Prostate gland (tissue), 2 donors: ENCODE data around the gene CFAP97. TPM values are rescaled to one million over a fixed set of nuclear protein-coding genes. Genes with fewer than 3 reads are reported as not detected.

Experiments
- DNase-seq: peaks from one replicate; pipeline ENCODE4 v3.0.0-alpha.2; 2019; ENCODE audit warnings: low spot score
- H3K27ac ChIP-seq, 2 donors: fragments of 200-600 bp; sonication (generic); 2 replicates each; pipeline ENCODE4 v1.5.1; 2017 to 2019
- H3K27me3 ChIP-seq: fragments of 200-600 bp; sonication (generic); replicated peaks from 2 replicates; pipeline ENCODE4 v1.5.1; 2019; ENCODE audit not compliant: insufficient read depth
- H3K36me3 ChIP-seq, 2 donors: fragments of 200-600 bp; sonication (generic); 1 replicate in 1 of 2; 2 replicates in 1 of 2; pipeline versions ENCODE4 v1.5.1 to v1.8.1; 2017 to 2019
- H3K4me1 ChIP-seq: fragments of 200-600 bp; sonication (generic); replicated peaks from 2 replicates; pipeline ENCODE4 v1.5.1; 2019
- H3K4me3 ChIP-seq, 2 donors: fragments of 200-600 bp; sonication (generic); 2 replicates each; pipeline ENCODE4 v1.5.1; 2017 to 2019
- H3K9me3 ChIP-seq: fragments of 200-600 bp; sonication (generic); 2 replicates; pipeline ENCODE4 v1.5.1; 2017
- POLR2A ChIP-seq: fragments of 450-650 bp; IDR thresholded peaks from one replicate; pipeline ENCODE4 v1.6.1; 2016; ENCODE audit warnings: antibody characterized with exemption, mild to moderate bottlenecking
- POLR2AphosphoS5 ChIP-seq: sonication (generic); formaldehyde crosslinking; IDR thresholded peaks from one replicate; pipeline ENCODE4 v1.6.1; 2017; ENCODE audit warnings: antibody characterized with exemption
- whole genome bisulfite sequencing: methylation state at CpG from one replicate; pipeline ENCODE4 v1.1.5; 2018; 5-methylcytosine and 5-hydroxymethylcytosine counted together
- intact Hi-C: fragments of 100-400 bp; cut with DNase I; formaldehyde crosslinking; loops from one replicate; pipeline ENCODE4 v1.14.2; 2022
- total RNA-seq, 2 donors: library from RNA; depleted of rRNA; stranded (reverse); fragments of >200 nt; gene quantifications; one replicate each; pipeline ENCODE4 v1.1.0, GENCODE V29; 2016
- TF ChIP-seq, protein P1 (sequence below), 4 experiments: fragments of 200-600 bp in 2 of 4; fragments of 450-650 bp in 2 of 4; sonication (generic) in 2 of 4; IDR thresholded peaks; 1 replicate in 3 of 4; 2 replicates in 1 of 4; pipeline ENCODE4 v1.5.1; 2016 to 2019; ENCODE audit warnings: antibody characterized with exemption in 4 of 4, mild to moderate bottlenecking in 2 of 4, moderate library complexity in 2 of 4

The CFAP97 gene
- total RNA-seq, 2 donors from 2014 or later: 28.9 to 35.2 TPM

DNA sequence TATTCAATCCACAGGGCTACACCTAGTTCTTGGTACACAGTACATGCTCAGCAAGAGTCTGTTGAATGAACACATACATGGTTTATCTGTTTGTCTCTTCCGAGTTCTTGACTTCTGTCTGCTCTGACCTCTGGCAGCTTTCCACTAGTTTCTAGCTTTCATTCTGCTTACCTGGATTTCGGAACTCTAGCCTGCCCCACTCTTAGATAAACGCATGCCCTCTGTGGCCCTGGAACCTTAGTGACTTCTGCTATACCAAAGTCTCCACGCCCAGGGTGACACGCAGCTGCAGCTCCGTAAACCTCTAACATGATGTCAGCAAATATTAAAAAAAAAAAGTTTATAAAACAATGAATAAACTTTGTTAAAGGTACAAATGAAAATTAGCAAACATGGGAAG lies 62.0 kb downstream of the CFAP97 start:
- Histone ChIP-seq H3K9me3 (no peaks in the 10 kb centered on the region), H3K36me3 (no peaks in the 10 kb centered on the region), H3K4me3 (no peak overlapping the region), H3K4me1 (no peaks in the 10 kb centered on the region), H3K27me3 (no peaks in the 10 kb centered on the region), H3K27ac (no peak overlapping the region)
- TF ChIP-seq POLR2AphosphoS5: no peak
- TF ChIP-seq, protein P1, sequence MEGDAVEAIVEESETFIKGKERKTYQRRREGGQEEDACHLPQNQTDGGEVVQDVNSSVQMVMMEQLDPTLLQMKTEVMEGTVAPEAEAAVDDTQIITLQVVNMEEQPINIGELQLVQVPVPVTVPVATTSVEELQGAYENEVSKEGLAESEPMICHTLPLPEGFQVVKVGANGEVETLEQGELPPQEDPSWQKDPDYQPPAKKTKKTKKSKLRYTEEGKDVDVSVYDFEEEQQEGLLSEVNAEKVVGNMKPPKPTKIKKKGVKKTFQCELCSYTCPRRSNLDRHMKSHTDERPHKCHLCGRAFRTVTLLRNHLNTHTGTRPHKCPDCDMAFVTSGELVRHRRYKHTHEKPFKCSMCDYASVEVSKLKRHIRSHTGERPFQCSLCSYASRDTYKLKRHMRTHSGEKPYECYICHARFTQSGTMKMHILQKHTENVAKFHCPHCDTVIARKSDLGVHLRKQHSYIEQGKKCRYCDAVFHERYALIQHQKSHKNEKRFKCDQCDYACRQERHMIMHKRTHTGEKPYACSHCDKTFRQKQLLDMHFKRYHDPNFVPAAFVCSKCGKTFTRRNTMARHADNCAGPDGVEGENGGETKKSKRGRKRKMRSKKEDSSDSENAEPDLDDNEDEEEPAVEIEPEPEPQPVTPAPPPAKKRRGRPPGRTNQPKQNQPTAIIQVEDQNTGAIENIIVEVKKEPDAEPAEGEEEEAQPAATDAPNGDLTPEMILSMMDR (IDR thresholded peaks at IDR 0.05): no peak
- TF ChIP-seq POLR2A: no peak
- no peak for DNase-seq
- 91% methylated on average over 6 of the region's 6 CpGs for WGBS
- intact Hi-C loops: loop anchor here (5.0 kb wide), 2 partner anchors 41 to 256 kb away; partner anchors contain the start of genes ANKRD37 and LRP2BP

DNA sequence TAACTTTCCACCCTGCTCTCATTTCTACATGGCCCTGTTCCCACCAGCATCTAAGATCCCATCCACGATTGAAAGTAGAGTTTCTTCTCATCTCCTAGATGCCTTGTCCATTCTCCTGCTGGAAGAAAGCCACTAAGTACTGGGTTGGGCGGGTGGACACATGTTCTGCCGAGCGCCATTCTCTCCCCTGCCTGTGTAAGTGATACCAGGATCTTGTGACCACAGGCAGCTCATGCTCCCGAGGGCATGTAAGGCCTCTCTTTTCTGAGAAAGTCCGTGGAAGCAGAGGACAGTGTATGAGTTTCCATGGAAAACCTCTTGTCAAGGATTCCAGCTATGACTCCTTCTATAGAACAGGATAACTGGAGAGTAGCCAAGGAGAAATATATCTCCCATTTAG lies 64.1 kb downstream of the CFAP97 start:
- no peak for DNase-seq
- TF ChIP-seq POLR2A (no peak), POLR2AphosphoS5 (no peak)
- TF ChIP-seq, protein P1 (IDR thresholded peaks at IDR 0.05): no peak
- Histone ChIP-seq H3K4me1 (no peaks in the 10 kb centered on the region), H3K36me3 (no peaks in the 10 kb centered on the region), H3K9me3 (no peaks in the 10 kb centered on the region), H3K27ac (no peak overlapping the region), H3K27me3 (no peaks in the 10 kb centered on the region), H3K4me3 (no peak overlapping the region)
- 69% methylated on average over 6 of the region's 6 CpGs for WGBS
- intact Hi-C loops: loop anchor here (5.0 kb wide), 2 partner anchors 43 to 258 kb away; partner anchors contain the start of genes ANKRD37 and LRP2BP

DNA sequence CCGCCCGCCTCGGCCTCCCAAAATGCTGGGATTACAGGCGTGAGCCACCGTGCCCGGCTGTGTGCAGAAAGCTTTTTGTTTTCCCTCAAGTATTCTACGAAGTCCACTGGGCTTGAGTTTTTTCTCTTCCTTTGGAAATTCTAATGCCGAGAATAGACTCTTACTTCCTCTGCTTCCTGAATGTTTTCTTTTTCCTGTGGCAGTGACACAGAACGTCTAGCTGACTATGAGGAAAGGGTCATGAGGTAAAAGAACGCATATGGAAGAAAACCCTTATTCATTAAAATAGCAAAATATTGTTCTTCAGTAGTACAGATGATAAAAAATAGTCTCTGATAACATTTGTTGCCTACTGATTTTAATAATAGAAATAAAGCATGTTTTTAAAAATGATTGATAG lies 65.6 kb downstream of the CFAP97 start:
- Histone ChIP-seq H3K27ac (no peak overlapping the region), H3K4me1 (no peaks in the 10 kb centered on the region), H3K36me3 (no peaks in the 10 kb centered on the region), H3K9me3 (no peaks in the 10 kb centered on the region), H3K27me3 (no peaks in the 10 kb centered on the region), H3K4me3 (no peak overlapping the region)
- WGBS: 83% methylated on average over 10 of the region's 10 CpGs
- DNase-seq: no peak
- intact Hi-C loops: no loop called here
- TF ChIP-seq POLR2AphosphoS5 (no peak), POLR2A (no peak)
- TF ChIP-seq, protein P1 (IDR thresholded peaks at IDR 0.05): no peak

DNA sequence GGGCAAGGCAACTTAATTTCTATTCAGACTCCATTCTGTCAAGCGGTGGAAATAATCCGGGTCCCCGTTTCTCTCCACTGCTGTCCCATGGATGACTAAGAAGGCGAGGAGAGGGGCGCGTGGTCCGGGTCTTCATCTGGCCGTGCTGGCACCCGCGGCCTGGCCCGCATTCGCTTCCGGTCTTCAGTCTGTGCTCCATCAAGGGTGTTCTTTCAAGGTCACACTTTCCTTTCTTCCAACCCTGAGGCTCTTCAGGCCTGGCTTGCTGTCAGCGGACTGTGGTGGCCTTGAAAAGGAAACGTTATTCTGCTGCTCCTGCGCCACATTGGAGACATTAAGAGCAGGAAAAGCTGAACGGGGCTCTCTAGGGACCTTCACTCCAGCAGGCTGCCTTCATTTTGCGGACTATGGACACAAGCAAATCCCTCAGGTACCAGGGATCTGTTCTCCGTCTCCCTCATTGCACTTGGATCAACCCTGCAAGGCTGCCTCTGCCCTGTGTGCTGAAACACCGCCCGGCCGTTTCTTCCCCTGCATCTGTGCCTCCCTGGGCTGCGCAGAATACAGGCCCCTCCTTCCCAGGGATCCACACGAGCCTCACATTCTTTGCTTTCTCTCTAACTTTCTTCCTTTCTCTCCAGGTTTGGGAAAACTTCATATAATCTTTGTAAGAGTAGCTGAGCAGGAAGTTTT lies 66.4 kb downstream of the CFAP97 start:
- Histone ChIP-seq H3K9me3 (no peaks in the 10 kb centered on the region), H3K4me1 (no peaks in the 10 kb centered on the region), H3K36me3 (no peaks in the 10 kb centered on the region), H3K27me3 (no peaks in the 10 kb centered on the region), H3K4me3 (no peak overlapping the region), H3K27ac (no peak overlapping the region)
- DNase-seq: no peak
- TF ChIP-seq POLR2A (no peak), POLR2AphosphoS5 (no peak)
- TF ChIP-seq, protein P1 (IDR thresholded peaks at IDR 0.05): no peak
- intact Hi-C loops: no loop called here
- WGBS: 84% methylated on average over 24 of the region's 24 CpGs

DNA sequence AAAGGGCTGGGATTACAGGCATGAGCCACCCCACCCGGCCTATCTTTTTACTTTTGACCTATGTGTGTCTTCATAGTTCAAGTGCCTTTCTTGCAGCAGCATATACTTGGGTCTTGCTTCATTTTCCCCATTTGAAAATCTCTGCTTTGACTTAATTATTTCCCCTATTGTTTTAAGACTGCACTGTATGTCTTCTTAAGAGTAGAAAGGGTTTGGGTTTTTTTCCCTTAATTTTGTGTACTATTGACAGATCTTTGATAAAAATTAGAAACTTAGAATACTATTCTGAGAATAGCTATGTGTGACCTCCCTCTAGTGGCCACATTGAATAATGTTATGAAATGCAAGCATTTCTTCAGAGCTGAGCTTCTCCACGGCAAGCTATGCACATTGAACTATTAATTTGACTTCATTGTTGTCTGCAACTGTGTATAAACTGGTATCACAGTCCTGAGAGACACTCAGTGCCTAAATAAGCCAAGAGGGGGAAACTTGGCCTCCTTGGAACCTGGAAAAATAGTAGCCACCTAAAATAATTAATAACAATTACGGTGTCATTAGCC lies 69.4 kb downstream of the CFAP97 start:
- peak; percentile 28 for DNase-seq
- 35% methylated on average over 3 of the region's 3 CpGs for WGBS
- H3K27ac ChIP-seq: no peak overlapping the region
- no peaks in the 10 kb centered on the region for H3K27me3 ChIP-seq
- intact Hi-C loops: loop anchor here (5.0 kb wide), 1 partner anchor 92 kb away; no protein-coding TSS in a partner anchor
- no peak for TF ChIP-seq POLR2A
- TF ChIP-seq, protein P1 (IDR thresholded peaks at IDR 0.05): peak; percentile 51 to 84 (median 78)
- H3K36me3 ChIP-seq: no peaks in the 10 kb centered on the region
- H3K4me3 ChIP-seq: no peak overlapping the region
- H3K9me3 ChIP-seq: no peaks in the 10 kb centered on the region
- no peaks in the 10 kb centered on the region for H3K4me1 ChIP-seq
